Measurements from ENCODE around the gene FBN2. TPM values are rescaled to one million over a fixed set of nuclear protein-coding genes. Genes with fewer than 3 reads are reported as not detected.

FBN2 gene
- total and polyA plus RNA-seq, 7 donors: 0.23 to 2.0 (median 0.51) TPM; not detected in 1

GRCh38 chr5:128480158-128480557 lies 57.9 kb downstream of the FBN2 start:
- Histone ChIP-seq H3K27ac (no peak overlapping the region), H3K27me3 (no peaks in the 10 kb centered on the region), H3K4me1 (peaks cover 0 to 9% (median 0%) of the 10 kb centered on the region in 4 donors), H3K4me3 (no peak overlapping the region), H3K36me3 (no peaks in the 10 kb centered on the region), H3K9me3 (no peaks in the 10 kb centered on the region)
- TF ChIP-seq CTCF (IDR thresholded peaks at IDR 0.05): no peak
- TF ChIP-seq EP300 (IDR thresholded peaks at IDR 0.05): no peak
- TF ChIP-seq POLR2A (IDR thresholded peaks at IDR 0.05): no peak
- no peak for TF ChIP-seq POLR2AphosphoS5 (IDR thresholded peaks at IDR 0.05)
- intact Hi-C loops (cut with DNase I): no loop called here
- no peak for DNase-seq
- WGBS, 2 donors: 86 to 93% methylated on average over 1 of the region's 1 CpG

GRCh38 chr5:128478386-128479368 lies 59.4 kb downstream of the FBN2 start:
- Histone ChIP-seq H3K27me3 (no peaks in the 10 kb centered on the region), H3K4me3 (no peak overlapping the region), H3K4me1 (peaks cover 0 to 9% (median 0%) of the 10 kb centered on the region in 4 donors), H3K9me3 (no peaks in the 10 kb centered on the region), H3K27ac (no peak overlapping the region), H3K36me3 (no peaks in the 10 kb centered on the region)
- 41 to 81% methylated on average over 6 of the region's 6 CpGs for WGBS, 2 donors
- no peak for TF ChIP-seq POLR2A (IDR thresholded peaks at IDR 0.05)
- TF ChIP-seq EP300 (IDR thresholded peaks at IDR 0.05): no peak
- TF ChIP-seq CTCF (IDR thresholded peaks at IDR 0.05): no peak
- no peak for TF ChIP-seq POLR2AphosphoS5 (IDR thresholded peaks at IDR 0.05)
- no peak for DNase-seq
- intact Hi-C loops (cut with DNase I): no loop called here

- intact Hi-C loops (cut with DNase I): no loop called here
- Histone ChIP-seq H3K4me1 (peaks cover 0 to 9% (median 0%) of the 10 kb centered on the region in 4 donors), H3K27ac (no peak overlapping the region), H3K27me3 (no peaks in the 10 kb centered on the region), H3K4me3 (no peak overlapping the region), H3K9me3 (no peaks in the 10 kb centered on the region), H3K36me3 (no peaks in the 10 kb centered on the region)
- DNase-seq: no peak
- 53 to 63% methylated on average over 5 of the region's 5 CpGs for WGBS, 2 donors
- TF ChIP-seq POLR2AphosphoS5 (IDR thresholded peaks at IDR 0.05) (no peak), CTCF (IDR thresholded peaks at IDR 0.05) (no peak), EP300 (IDR thresholded peaks at IDR 0.05) (no peak), POLR2A (IDR thresholded peaks at IDR 0.05) (no peak)
These were observed 60.1 kb downstream of the FBN2 start for GRCh38 chr5:128477944-128478343.

- TF ChIP-seq POLR2A (IDR thresholded peaks at IDR 0.05): no peak
- no peak for TF ChIP-seq EP300 (IDR thresholded peaks at IDR 0.05)
- TF ChIP-seq POLR2AphosphoS5 (IDR thresholded peaks at IDR 0.05): no peak
- no peak for TF ChIP-seq CTCF (IDR thresholded peaks at IDR 0.05)
- Histone ChIP-seq H3K4me3 (no peak overlapping the region), H3K36me3 (no peaks in the 10 kb centered on the region), H3K27me3 (no peaks in the 10 kb centered on the region), H3K27ac (no peak overlapping the region), H3K4me1 (peaks cover 0 to 4% (median 0%) of the 10 kb centered on the region in 4 donors), H3K9me3 (no peaks in the 10 kb centered on the region)
- intact Hi-C loops (cut with DNase I): no loop called here
- 62 to 83% methylated on average over 3 of the region's 3 CpGs for WGBS, 2 donors
- DNase-seq: no peak
These were observed 62.4 kb downstream of the FBN2 start for GRCh38 chr5:128475693-128476092.
